ENCODE measurements around the gene ZFP36L2.

- TF ChIP-seq HDGF (IDR thresholded peaks at IDR 0.05; ENCODE audit: borderline replicate concordance), result no peak
- TF ChIP-seq SP1 (IDR thresholded peaks at IDR 0.05), result no peak
- no peak for TF ChIP-seq TARDBP (IDR thresholded peaks at IDR 0.05)
- no peak for TF ChIP-seq SUZ12 (IDR thresholded peaks at IDR 0.05)
- no peak for TF ChIP-seq L3MBTL2 (conservative IDR thresholded peaks at IDR 0.05)
- TF ChIP-seq BHLHE40 (IDR thresholded peaks at IDR 0.05; ENCODE audit: borderline replicate concordance), result no peak
- TF ChIP-seq ZNF384 (IDR thresholded peaks at IDR 0.05), result no peak
- TF ChIP-seq FOXA1 (IDR thresholded peaks at IDR 0.05), result no peak
- TF ChIP-seq FOXM1 (IDR thresholded peaks at IDR 0.05; ENCODE audit: borderline replicate concordance), result no peak
These were observed 35.8 kb upstream of the ZFP36L2 start for GRCh38 chr2:43262239-43262638.
